Nephron progenitor cell (in vitro differentiated cells): ENCODE data around the gene FBXO36.

Experiments used
- DNase-seq: peaks from one replicate; pipeline ENCODE4 v3.0.0; 2021
- H3K27ac Mint-ChIP-seq: 2 replicates; pipeline ENCODE4 v1.8.0; 2021; ENCODE audit warnings: mild to moderate bottlenecking, moderate library complexity, mixed read lengths
- H3K27me3 Mint-ChIP-seq: 2 replicates; pipeline ENCODE4 v1.8.0; 2021; ENCODE audit warnings: mild to moderate bottlenecking, low read depth, mixed read lengths; ENCODE audit not compliant: poor library complexity
- H3K36me3 Mint-ChIP-seq: 2 replicates; pipeline ENCODE4 v1.8.0; 2021; ENCODE audit warnings: low read depth, mixed read lengths
- H3K4me1 Mint-ChIP-seq: 2 replicates; pipeline ENCODE4 v1.8.0; 2021; ENCODE audit warnings: mixed read lengths
- H3K4me3 Mint-ChIP-seq: 2 replicates; pipeline ENCODE4 v1.8.0; 2021; ENCODE audit warnings: mild to moderate bottlenecking, moderate library complexity, mixed read lengths
- H3K9me3 Mint-ChIP-seq: 2 replicates; pipeline ENCODE4 v1.8.0; 2021; ENCODE audit warnings: mild to moderate bottlenecking, moderate library complexity, mixed read lengths
- CTCF ChIP-seq: fragments of 200-600 bp; sonication (generic); IDR thresholded peaks from 2 replicates; pipeline ENCODE4 v1.5.0; 2021; ENCODE audit warnings: antibody characterized with exemption

The FBXO36 gene

GRCh38 chr2:229922449-229923386, at the start of gene FBXO36:
TSS of gene FBXO36 (plus strand) at chr2:229922503. CDS start at chr2:229922514, 11 bp downstream.
- peaks cover 28% of the 10 kb centered on the region for H3K4me1 Mint-ChIP-seq
- peak within 1 kb of the TSS; percentile 100 for H3K27ac Mint-ChIP-seq
- peak within 1 kb of the TSS; percentile 100 for H3K4me3 Mint-ChIP-seq
- no peaks in the 10 kb centered on the region for H3K27me3 Mint-ChIP-seq
- no peaks in the 10 kb centered on the region for H3K9me3 Mint-ChIP-seq
- H3K36me3 Mint-ChIP-seq = peaks cover 24% of the 10 kb centered on the region
- peak; percentile 93 for DNase-seq
- no peak for TF ChIP-seq CTCF

DNA sequence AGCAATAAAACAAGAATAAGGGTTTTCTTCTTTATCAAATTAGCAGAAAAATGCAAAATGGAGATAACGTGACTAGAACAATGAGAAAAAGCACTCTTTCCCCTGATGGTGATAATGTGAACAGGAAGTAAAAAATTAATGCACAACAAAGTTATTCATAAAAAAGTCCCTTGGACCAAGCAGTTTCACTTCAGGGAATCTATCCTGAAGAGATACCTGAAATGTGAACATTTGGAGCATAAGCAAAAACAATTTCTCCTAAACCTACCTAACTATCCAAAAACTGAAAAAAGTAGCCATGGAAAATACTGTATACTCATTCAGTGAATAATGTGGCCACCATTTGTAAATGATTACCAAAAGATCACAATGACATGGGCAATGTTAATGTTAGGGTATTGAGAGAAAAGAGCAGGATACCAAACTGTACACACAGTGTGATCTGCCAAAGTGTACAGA, 49.2 kb upstream of the FBXO36 start:
- Mint-ChIP-seq H3K36me3 (peaks cover 35% of the 10 kb centered on the region), H3K4me3 (no peak overlapping the region), H3K27me3 (no peaks in the 10 kb centered on the region), H3K27ac (peak overlapping the region; percentile 62), H3K9me3 (no peaks in the 10 kb centered on the region), H3K4me1 (peaks cover 9% of the 10 kb centered on the region)
- no peak for DNase-seq
- no peak for TF ChIP-seq CTCF

- H3K36me3 Mint-ChIP-seq = peaks cover 43% of the 10 kb centered on the region
- TF ChIP-seq CTCF = no peak
- H3K27me3 Mint-ChIP-seq = no peaks in the 10 kb centered on the region
- H3K27ac Mint-ChIP-seq = peak overlapping the region; percentile 98
- H3K9me3 Mint-ChIP-seq = no peaks in the 10 kb centered on the region
- DNase-seq = no peak
- H3K4me3 Mint-ChIP-seq = no peak overlapping the region
- H3K4me1 Mint-ChIP-seq = peaks cover 9% of the 10 kb centered on the region
Observed at GRCh38 chr2:229874647-229875046, 47.7 kb upstream of the FBXO36 start.

- H3K4me3 Mint-ChIP-seq = no peak overlapping the region
- H3K9me3 Mint-ChIP-seq = no peaks in the 10 kb centered on the region
- peaks cover 43% of the 10 kb centered on the region for H3K36me3 Mint-ChIP-seq
- no peak for DNase-seq
- H3K4me1 Mint-ChIP-seq = peaks cover 9% of the 10 kb centered on the region
- no peak for TF ChIP-seq CTCF
- H3K27me3 Mint-ChIP-seq = no peaks in the 10 kb centered on the region
- H3K27ac Mint-ChIP-seq = no peak overlapping the region
Observed at GRCh38 chr2:229875549-229875948, 46.8 kb upstream of the FBXO36 start.

- no peak overlapping the region for H3K4me3 Mint-ChIP-seq
Observed at GRCh38 chr2:229879191-229879950, 42.9 kb upstream of the FBXO36 start.

More at GRCh38 chr2:229879191-229879950, 42.9 kb upstream of the FBXO36 start:
- Mint-ChIP-seq H3K36me3 (peaks cover 23% of the 10 kb centered on the region), H3K27me3 (no peaks in the 10 kb centered on the region), H3K9me3 (no peaks in the 10 kb centered on the region), H3K4me1 (no peaks in the 10 kb centered on the region), H3K27ac (peak overlapping the region; percentile 62)
- no peak for DNase-seq
- no peak for TF ChIP-seq CTCF
